ENCODE measurements around the gene AQP2. TPM values are rescaled to one million over a fixed set of nuclear protein-coding genes. Genes with fewer than 3 reads are reported as not detected.

AQP2 gene
- total RNA-seq, 2 experiments from 2014 or later: not detected

- Histone ChIP-seq H3K4me1 (ENCODE audit: insufficient read depth, low read length) (peaks cover 16% of the 10 kb centered on the region), H3K9me3 (ENCODE audit: control insufficient read depth in 1 of 2, insufficient read depth in 1 of 2, low read length in 2 of 2) (no peaks in the 10 kb centered on the region), H3K4me3 (ENCODE audit: low read length) (no peak overlapping the region), H3K27ac (ENCODE audit: low read depth in 1 of 2, low read length in 2 of 2) (no peak overlapping the region), H3K27me3 (ENCODE audit: control insufficient read depth in 1 of 2, insufficient read depth in 2 of 2, low read length in 2 of 2) (peaks cover 3 to 14% of the 10 kb centered on the region in 2 experiments), H3K36me3 (ENCODE audit: insufficient read depth, low read length) (no peaks in the 10 kb centered on the region)
- H3K27me3 Mint-ChIP-seq: peaks cover 29% of the 10 kb centered on the region
- DNase-seq (peak in 1 of 14 experiments; percentile 4), ATAC-seq (ENCODE audit: poor library complexity) (no peak)
- intact Hi-C loops (cut with DNase I, micrococcal nuclease): no loop called here
- no peak for TF ChIP-seq CTCF (IDR thresholded peaks at IDR 0.05)
- H3K4me3 Mint-ChIP-seq: no peak overlapping the region
- CTCF ChIA-PET: interaction anchor here (1.8 kb wide), 1 partner anchor 18 kb away, joined by 5 read pairs; no protein-coding TSS in a partner anchor
- H3K27ac Mint-ChIP-seq: no peak overlapping the region
- POLR2A ChIA-PET: no interaction called here
- H3K9me3 Mint-ChIP-seq: no peaks in the 10 kb centered on the region
- H3K36me3 Mint-ChIP-seq (ENCODE audit: low read depth): no peaks in the 10 kb centered on the region
- H3K4me1 Mint-ChIP-seq (ENCODE audit: low read depth): peaks cover 22% of the 10 kb centered on the region
Observed at GRCh38 chr12:49948866-49949845, 1.4 kb upstream of the AQP2 start.

GRCh38 chr12:49949866-49950265 lies 671 bp upstream of the AQP2 start:
- Mint-ChIP-seq H3K4me3 (no peak overlapping the region), H3K36me3 (ENCODE audit: low read depth) (no peaks in the 10 kb centered on the region), H3K27ac (no peak overlapping the region), H3K27me3 (peaks cover 37% of the 10 kb centered on the region), H3K9me3 (no peaks in the 10 kb centered on the region), H3K4me1 (ENCODE audit: low read depth) (peaks cover 15% of the 10 kb centered on the region)
- Histone ChIP-seq H3K27me3 (ENCODE audit: control insufficient read depth in 1 of 2, insufficient read depth in 2 of 2, low read length in 2 of 2) (peaks cover 9 to 21% of the 10 kb centered on the region in 2 experiments), H3K4me1 (ENCODE audit: insufficient read depth, low read length) (peaks cover 10% of the 10 kb centered on the region), H3K9me3 (ENCODE audit: control insufficient read depth in 1 of 2, insufficient read depth in 1 of 2, low read length in 2 of 2) (no peaks in the 10 kb centered on the region), H3K4me3 (ENCODE audit: low read length) (no peak overlapping the region), H3K27ac (ENCODE audit: low read depth in 1 of 2, low read length in 2 of 2) (no peak overlapping the region), H3K36me3 (ENCODE audit: insufficient read depth, low read length) (no peaks in the 10 kb centered on the region)
- POLR2A ChIA-PET: no interaction called here
- CTCF ChIA-PET: no interaction called here
- intact Hi-C loops (cut with DNase I, micrococcal nuclease): no loop called here
- ATAC-seq (ENCODE audit: poor library complexity): no peak
- DNase-seq: no peak
- TF ChIP-seq CTCF (IDR thresholded peaks at IDR 0.05): no peak

GRCh38 chr12:49951411-49952240 lies 1.1 kb downstream of the AQP2 start:
- ChIA-PET POLR2A (no interaction called here), CTCF (interaction anchor here (3.5 kb wide), 1 partner anchor 16 kb away, joined by 19 read pairs; no protein-coding TSS in a partner anchor)
- no peaks in the 10 kb centered on the region for H3K9me3 Mint-ChIP-seq
- H3K27ac ChIP-seq (ENCODE audit: low read depth in 1 of 2, low read length in 2 of 2): no peak overlapping the region
- peaks cover 0 to 3% of the 10 kb centered on the region in 2 experiments for H3K9me3 ChIP-seq (ENCODE audit: control insufficient read depth in 1 of 2, insufficient read depth in 1 of 2, low read length in 2 of 2)
- ATAC-seq (ENCODE audit: poor library complexity) (no peak), DNase-seq (peak in 1 of 14 experiments; percentile 5)
- H3K27me3 Mint-ChIP-seq: peaks cover 48% of the 10 kb centered on the region
- no peak overlapping the region for H3K27ac Mint-ChIP-seq
- no peaks in the 10 kb centered on the region for H3K4me1 ChIP-seq (ENCODE audit: insufficient read depth, low read length)
- H3K4me3 ChIP-seq (ENCODE audit: low read length): no peak overlapping the region
- H3K27me3 ChIP-seq (ENCODE audit: control insufficient read depth in 1 of 2, insufficient read depth in 2 of 2, low read length in 2 of 2): peaks cover 22 to 38% of the 10 kb centered on the region in 2 experiments
- H3K36me3 ChIP-seq (ENCODE audit: insufficient read depth, low read length): no peaks in the 10 kb centered on the region
- no peaks in the 10 kb centered on the region for H3K4me1 Mint-ChIP-seq (ENCODE audit: low read depth)
- H3K36me3 Mint-ChIP-seq (ENCODE audit: low read depth): no peaks in the 10 kb centered on the region
- TF ChIP-seq CTCF (IDR thresholded peaks at IDR 0.05): no peak
- no peak overlapping the region for H3K4me3 Mint-ChIP-seq
- intact Hi-C loops (cut with DNase I, micrococcal nuclease): no loop called here

Data from CD4-positive, alpha-beta T cell (primary cell).